Stimulated activated CD4-positive, alpha-beta T cell treated with anti-CD3 and anti-CD28 coated beads, Interleukin-12 subunit alpha, Interleukin-12 subunit beta, amount 100 ng/mL, for 48 hours (primary cell): ENCODE results near the gene NID1.
"Not testable (repeated sequence)": the region's sequence is repeated elsewhere in the genome, so short reads cannot be mapped to it uniquely, and the experiment has no call there.

Source experiments
- DNase-seq, 3 donors: peaks; one replicate each; pipeline ENCODE4 v3.0.0-alpha.2; 2020; ENCODE audit warnings: low read depth in 2 of 3, low spot score in 1 of 3

The NID1 gene

GRCh38 chr1:236095705-236096520 is 31.0 kb upstream of the NID1 start:
- DNase-seq: no peak

GRCh38 chr1:236092899-236093298 is 28.0 kb upstream of the NID1 start:
- DNase-seq: no peak

- DNase-seq: no peak
Measured at GRCh38 chr1:236091933-236092318, 27.0 kb upstream of the NID1 start.

DNA sequence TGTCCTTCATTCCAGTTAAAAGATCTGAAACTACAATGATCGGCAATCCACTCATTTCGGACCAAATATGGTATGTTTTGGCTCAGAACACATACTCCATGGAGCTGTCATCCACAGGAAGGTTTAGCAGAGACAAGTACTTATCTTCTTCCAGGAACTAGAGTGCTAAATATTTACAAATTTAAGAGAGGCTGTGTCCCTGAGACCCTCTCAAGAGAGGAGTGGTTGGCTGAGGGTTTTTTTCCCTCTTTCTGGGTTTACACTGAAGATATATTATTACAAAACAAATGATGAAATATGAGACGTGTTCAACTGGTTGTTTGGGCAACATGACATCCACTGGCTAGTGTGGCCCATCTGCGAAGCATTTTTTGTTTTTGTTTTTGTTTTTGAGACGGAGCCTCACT is 25.9 kb upstream of the NID1 start:
- no peak for DNase-seq

DNA sequence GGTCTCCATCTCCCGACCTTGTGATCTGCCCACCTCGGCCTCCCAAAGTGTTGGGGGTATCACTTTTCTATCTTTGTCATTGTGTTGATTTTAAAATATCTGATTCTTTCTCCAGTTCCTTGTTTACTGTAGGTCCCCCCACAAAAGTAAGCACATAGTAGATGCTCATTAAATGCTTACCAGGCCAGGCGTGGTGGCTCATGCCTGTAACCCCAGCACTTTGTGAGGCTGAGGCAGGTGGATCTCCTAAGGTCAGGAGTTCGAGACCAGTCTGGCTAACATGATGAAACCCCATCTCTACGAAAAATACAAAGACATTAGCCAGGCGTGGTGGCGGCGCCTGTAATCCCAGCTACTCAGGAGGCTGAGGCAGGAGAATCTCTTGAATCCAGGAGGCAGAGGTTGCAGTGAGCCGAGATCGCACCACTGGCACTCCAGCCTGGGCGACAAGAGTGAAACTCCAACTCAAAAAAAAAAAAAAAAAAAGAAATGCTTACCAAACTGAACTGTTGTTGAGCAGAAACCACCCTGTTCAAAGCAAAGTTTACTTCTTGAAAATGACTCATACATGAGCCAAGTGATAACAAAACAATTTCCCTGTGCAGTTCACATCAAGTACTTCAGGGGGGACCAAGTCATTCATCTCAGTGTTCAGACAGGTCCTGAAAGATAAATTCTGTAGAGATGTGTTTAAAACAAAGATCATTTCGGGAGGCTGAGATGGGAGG is 24.3 kb upstream of the NID1 start:
- no peak for DNase-seq

- DNase-seq: no peak
Measured at GRCh38 chr1:236086537-236086936, 21.6 kb upstream of the NID1 start.

GRCh38 chr1:236085545-236086159 is 20.8 kb upstream of the NID1 start:
- no peak for DNase-seq

DNA sequence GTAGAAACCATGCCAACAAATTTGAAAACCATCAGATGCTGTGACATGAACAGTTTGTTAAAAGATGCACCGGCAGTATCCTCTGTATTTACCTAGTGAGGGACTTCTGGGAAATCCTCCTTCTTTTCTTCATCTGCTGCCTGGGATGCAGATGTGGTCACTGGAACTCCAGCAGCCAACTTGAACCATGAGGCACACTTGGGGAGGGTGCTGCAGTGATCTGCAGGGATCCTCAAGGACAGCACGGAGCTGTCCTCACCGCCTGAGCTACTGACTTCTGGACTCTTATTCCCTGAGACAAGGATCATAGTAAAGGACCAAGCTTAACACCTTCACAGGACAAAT is 19.5 kb upstream of the NID1 start:
- DNase-seq: no peak

DNA sequence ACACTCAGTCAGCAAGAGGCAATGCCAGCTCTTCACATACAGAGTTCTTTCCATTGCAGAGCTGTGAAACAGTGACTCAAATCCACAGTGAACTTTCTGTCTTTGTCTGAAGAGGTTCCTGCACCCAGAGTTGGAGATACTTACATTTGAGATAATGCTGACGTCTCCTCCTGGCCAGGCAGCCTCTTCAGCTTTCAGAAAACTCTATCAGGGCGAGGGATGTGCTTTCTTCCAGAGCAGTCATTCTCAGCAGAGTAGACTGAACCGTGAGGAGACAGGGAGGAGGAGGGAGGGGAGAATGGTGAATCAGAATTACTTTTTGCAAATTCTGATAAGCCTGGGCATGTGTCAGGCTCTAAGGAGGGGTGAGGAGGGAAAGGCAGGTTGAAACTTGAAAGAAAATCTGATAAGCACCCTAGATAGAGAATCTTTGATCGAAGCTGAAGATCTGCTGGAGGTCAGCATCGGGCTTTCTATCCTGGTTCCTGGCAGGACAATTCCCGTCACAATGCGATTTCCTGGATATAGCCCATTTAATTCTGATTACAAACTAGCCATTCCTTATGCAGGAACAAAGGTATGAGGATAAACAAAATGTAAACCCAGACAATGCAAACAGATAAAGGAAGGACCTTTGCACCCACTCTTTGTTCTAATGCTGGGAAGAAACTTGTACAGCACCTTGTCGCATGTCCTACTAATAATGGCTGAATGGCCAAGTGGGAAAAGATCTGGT is 18.9 kb upstream of the NID1 start:
- DNase-seq: no peak

DNA sequence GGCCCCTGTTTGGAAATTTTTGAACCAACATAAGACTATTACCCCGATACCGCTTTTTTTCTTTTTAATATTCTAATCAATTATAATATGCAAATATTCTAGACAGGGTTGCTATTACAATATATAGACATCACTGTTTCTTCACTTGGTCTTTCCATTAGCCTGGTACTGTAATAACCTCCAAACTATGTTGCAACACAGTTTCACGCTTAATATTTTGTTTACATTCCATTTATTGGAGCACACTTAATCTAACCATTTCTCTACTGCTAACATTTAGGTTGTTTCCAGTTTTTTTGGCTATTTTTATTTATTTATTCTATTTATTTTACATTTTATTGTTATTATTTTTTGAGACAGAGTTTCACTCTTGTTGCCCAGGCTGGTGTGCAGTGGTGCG is 17.6 kb upstream of the NID1 start:
- DNase-seq: no peak

GRCh38 chr1:236081546-236082227 is 16.8 kb upstream of the NID1 start:
- no peak for DNase-seq

DNA sequence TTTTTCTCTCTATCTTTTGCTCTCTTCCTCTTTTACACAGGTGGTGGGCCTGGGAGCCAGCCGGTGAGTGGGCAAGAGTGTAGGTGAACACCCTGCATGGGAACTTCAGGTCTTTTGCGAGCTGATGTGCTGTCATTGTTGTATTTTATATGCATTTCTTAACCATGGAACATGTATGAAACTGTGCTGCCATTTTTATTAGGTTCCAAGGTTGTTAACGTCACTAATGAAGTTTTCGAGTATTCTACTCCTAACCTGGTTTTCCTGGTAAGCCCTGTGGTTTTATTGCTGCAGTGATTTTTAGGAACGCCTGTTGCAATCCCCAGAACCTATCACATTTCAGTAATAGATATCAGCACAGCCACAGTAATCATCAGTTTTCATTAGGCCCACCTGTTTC is 14.8 kb upstream of the NID1 start:
- DNase-seq: no peak

GRCh38 chr1:236078993-236079392 is 14.1 kb upstream of the NID1 start:
- DNase-seq: no peak

DNA sequence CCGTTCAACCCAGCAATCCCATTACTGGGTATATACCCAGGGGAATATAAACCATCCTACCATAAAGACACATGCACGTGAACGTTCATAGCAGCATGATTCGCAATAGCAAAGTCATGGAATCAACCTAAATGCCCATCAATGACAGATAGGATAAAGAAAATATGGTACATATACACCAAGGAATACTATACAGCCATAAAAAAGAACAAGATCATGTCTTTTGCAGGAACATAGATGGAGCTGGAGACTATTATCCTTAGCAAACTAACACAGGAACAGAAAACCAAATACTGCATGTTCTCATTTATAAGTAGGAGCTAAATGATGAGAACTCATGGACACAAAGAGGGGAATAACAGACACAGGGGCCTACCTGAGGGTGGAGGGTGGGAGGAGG is 13.2 kb upstream of the NID1 start:
- DNase-seq: not testable (repeated sequence)

GRCh38 chr1:236075848-236076247 is 11.0 kb upstream of the NID1 start:
- DNase-seq: no peak

- no peak for DNase-seq
Measured at GRCh38 chr1:236073307-236073897, 8.5 kb upstream of the NID1 start.

- DNase-seq: no peak
Measured at GRCh38 chr1:236072001-236072400, 7.1 kb upstream of the NID1 start.

DNA sequence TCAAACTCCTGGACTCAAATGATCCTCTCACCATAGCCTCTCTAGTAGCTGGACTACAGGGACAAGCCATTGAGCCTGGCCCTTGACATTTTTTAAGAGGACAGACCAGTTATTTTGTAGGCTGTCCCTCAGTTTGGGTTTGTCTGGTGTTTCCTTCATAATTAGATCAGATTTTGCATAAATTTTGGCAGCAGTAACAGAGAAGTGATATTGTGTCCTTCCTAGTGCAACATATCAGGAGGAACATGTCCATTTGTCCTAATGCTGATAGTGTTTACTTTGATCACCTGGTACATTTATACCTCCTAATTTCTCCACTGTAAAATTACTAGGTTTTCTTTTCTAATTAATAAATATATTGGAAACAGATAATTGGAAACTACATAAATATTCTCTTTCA is 5.9 kb upstream of the NID1 start:
- DNase-seq: no peak

DNA sequence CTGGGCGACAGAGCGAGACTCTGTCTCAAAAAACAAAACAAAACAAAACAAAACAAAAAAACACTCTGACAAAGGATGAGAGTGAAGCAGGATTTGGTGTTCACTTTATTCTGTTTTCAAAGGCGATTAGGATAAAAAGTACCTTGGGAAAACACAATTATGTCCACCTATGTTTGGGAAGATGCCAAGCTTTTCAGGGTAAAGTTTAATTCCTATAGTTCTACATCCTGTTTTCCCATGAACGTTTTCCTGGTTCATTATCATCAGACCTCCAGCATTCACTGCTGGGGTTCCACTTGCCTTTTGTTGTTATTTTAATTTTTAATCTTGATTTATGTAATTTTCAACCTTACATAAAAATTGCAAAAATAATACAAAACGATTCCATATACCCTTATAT is 4.9 kb upstream of the NID1 start:
- DNase-seq: no peak

- DNase-seq: no peak
Measured at GRCh38 chr1:236067854-236068454, 3.1 kb upstream of the NID1 start.
